A549 (cell line): ENCODE data around the gene MAP2K7.

Experiments
- CTCF ChIP-seq: fragments of >200 bp; sonication (Bioruptor Twin); formaldehyde crosslinking; IDR thresholded peaks from 3 replicates; pipeline ENCODE4 v1.5.1; 2016
- ELK1 ChIP-seq: fragments of 150-350 bp; IDR thresholded peaks from 2 replicates; pipeline ENCODE4 v1.6.1; 2014; ENCODE audit warnings: low read depth, mild to moderate bottlenecking, low read length
- EP300 ChIP-seq, 2 experiments: fragments of >200 bp; sonication (Bioruptor Twin); formaldehyde crosslinking; IDR thresholded peaks; 2 replicates in 1 of 2; 3 replicates in 1 of 2; pipeline ENCODE4 v1.6.1; 2016 to 2017
- ESRRA ChIP-seq: fragments of 150-350 bp; IDR thresholded peaks from 2 replicates; pipeline ENCODE4 v1.6.1; 2014; ENCODE audit warnings: mild to moderate bottlenecking, low read length, borderline replicate concordance
- FOSB ChIP-seq: fragments of 250-450 bp; sonication (Bioruptor Pico); IDR thresholded peaks from 2 replicates; pipeline ENCODE4 v1.5.0; 2020; ENCODE audit warnings: mild to moderate bottlenecking, moderate library complexity
- JUNB ChIP-seq: fragments of >200 bp; sonication (Bioruptor Twin); formaldehyde crosslinking; IDR thresholded peaks from 2 replicates; pipeline ENCODE4 v1.6.1; 2016
- KDM1A ChIP-seq: fragments of 200-600 bp; sonication (generic); IDR thresholded peaks from 2 replicates; pipeline ENCODE4 v1.6.1; 2016; ENCODE audit warnings: low read depth, mild to moderate bottlenecking
- PHF8 ChIP-seq: fragments of 200-600 bp; sonication (generic); IDR thresholded peaks from 2 replicates; pipeline ENCODE4 v1.6.1; 2016; ENCODE audit warnings: low read depth, mild to moderate bottlenecking, antibody characterized with exemption, moderate library complexity, borderline replicate concordance
- POLR2A ChIP-seq: IDR thresholded peaks from 2 replicates; pipeline ENCODE4 v1.6.1; 2012; ENCODE audit warnings: mild to moderate bottlenecking, low read length
- RAD21 ChIP-seq, 2 experiments: fragments of >200 bp in 1 of 2; sonication (Bioruptor Twin) in 1 of 2; formaldehyde crosslinking in 1 of 2; IDR thresholded peaks in 1 of 2; conservative IDR thresholded peaks in 1 of 2; 2 replicates in 1 of 2; 3 replicates in 1 of 2; pipeline ENCODE4 v1.6.1; 2012 to 2018; ENCODE audit warnings: inconsistent platforms in 1 of 2
- REST ChIP-seq: fragments of 200-600 bp; sonication (generic); IDR thresholded peaks from 2 replicates; pipeline ENCODE4 v1.6.1; 2016; ENCODE audit warnings: antibody characterized with exemption, mild to moderate bottlenecking, moderate library complexity

GRCh38 chr19:7868671-7869452 lies 34.8 kb upstream of the MAP2K7 start:
- TF ChIP-seq JUNB (no peak), CTCF (peak; percentile 72), REST (no peak), POLR2A (peak; percentile 35), ELK1 (no peak), FOSB (no peak), RAD21 (conservative IDR thresholded peaks at IDR 0.05 in 1 of 2, IDR thresholded peaks at IDR 0.05 in 1 of 2) (no peak), PHF8 (no peak), ESRRA (no peak), EP300 (IDR thresholded peaks at IDR 0.05) (no peak), KDM1A (no peak)
